NCI-H1105 treated with DMSO at 0.1 percent for 48 hours (cell line): ENCODE data around the gene CUEDC1.

Experiments used
- DNase-seq: peaks from one replicate; lab custom pipeline; 2025; lab: John Stamatoyannopoulos, UW

Gene CUEDC1

GRCh38 chr17:57955183-57955931, at the start of gene CUEDC1:
Gene CUEDC1, minus strand, starts transcription at chr17:57955412. Its CDS starts 69,848 bp downstream, at chr17:57885564.
- peak; percentile 33 for DNase-seq

GRCh38 chr17:58004060-58004459, 48.8 kb upstream of the CUEDC1 start:
- no peak for DNase-seq

- no peak for DNase-seq
Observed at GRCh38 chr17:58002973-58003372, 47.8 kb upstream of the CUEDC1 start.

GRCh38 chr17:58002154-58002948, 47.1 kb upstream of the CUEDC1 start:
- no peak for DNase-seq

GRCh38 chr17:58001461-58002124, 46.4 kb upstream of the CUEDC1 start:
- no peak for DNase-seq

DNA sequence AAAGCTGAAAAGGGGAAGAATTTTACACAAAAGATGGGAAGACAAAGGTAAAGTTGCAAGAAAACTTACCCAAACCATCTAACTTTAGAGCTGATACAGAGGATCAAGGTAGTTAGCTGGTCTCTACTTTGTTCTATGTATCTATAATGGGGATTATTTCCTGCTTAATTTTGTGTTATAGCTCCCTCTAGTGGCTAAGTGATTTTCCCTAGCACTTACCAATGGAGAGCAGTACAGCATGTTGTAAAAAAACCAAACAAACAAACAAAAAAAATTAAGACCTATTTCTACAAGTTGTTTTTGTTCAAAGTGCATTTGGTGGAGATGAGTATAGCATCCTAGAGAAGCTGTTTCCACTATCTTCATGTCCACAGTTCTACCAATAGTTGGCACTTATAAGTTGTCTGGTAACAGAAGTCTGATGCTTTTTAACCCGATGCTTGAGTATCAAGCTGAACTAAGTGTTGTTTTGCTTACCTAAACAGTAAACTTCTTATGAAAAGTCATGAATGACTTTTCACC, 44.3 kb upstream of the CUEDC1 start:
- DNase-seq, result peak; percentile 67

DNA sequence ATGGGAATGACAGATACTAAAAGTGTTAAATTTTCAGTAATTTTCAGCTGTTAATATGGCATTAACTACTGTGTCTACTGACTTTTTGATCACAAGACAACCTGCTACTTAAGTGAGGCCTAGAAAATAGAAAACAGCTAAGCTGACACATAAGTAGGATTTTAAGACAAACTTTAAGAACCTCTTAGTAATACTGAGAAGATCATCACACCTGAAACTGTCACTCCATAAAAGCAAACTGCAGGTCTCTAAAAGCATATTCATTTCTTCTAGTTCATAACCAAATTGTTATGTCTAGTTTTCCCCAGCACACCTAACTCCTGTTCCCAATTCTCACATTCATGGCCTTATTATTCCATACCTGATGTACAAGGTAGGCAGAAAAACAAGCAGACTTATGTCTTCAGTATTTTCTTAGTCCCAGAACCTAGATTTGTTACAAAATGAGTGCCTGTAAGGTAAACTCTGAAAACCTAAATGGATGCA, 43.8 kb upstream of the CUEDC1 start:
- no peak for DNase-seq

DNA sequence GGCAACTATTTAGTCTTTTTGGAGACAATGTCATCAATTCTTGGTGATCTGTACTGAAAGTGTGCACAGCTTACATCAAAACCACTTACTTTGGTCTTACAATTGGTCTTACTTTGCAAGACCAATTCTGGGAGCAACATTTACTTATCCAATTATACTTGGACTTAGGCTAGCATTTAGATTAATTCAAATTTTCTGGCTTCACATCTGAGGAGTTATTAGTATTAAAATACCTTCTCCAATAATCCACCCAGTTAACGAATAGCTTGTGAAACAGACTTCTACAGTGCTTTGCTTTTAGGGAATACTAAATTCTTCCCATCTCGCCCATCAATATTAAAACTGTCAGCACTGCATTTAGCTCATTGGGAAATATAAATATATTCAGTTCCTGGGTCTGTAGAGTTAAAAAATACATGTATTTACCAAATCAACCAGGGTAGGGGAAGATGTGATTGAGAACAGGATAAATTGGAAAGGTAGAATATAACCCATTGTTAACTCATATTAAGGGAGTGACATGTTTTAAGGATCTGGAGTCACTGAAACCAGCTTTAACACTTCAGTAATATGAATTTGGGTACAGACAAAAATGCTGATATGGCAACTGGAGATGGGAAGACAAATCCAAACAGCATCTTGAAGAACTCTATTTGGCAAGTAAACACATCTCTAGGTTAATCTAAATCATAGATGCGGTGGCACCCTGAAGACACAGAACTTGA, 42.0 kb upstream of the CUEDC1 start:
- DNase-seq, result no peak

DNA sequence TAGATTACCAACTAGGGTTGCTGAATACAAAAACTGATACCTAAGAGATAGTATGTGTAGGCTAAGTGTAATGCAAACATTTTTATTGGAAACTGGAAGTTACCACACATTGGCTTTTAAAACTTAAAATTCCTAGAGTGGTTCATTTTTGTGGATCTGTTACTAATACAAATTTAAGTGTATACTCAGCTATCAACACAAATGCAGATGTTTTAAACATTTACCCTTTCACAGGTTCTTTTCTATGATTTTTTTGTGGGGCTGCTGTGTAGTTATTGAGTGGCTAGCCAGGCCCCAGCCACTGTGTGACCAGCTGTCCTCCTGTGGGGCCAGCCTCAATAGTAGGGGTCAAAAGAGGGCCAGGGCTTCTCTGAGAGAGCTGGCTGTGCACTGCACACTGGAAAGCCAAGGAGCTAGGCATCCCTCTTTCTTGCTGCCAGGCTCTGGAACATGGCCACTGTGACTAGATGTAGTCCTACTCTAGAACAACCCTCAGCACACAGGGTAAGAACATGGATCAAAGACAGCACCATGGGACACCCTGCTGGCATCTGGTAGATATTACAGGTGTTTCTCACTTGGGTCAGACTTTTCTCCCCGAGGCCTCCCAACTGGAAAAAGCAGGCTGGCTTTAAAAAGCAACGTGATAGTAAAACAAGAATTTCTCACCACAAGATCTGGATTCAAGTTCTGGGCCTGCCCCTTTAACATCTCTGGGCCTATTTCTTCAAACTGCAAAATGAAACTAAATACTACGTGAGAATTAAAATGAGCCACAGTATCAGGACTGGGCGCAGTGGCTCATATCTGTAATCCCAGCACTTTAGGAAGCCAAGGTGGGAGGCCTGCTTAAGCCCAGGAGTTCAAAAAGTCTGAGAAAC, 40.1 kb upstream of the CUEDC1 start:
- peak; percentile 70 for DNase-seq

GRCh38 chr17:57994436-57994835, 39.2 kb upstream of the CUEDC1 start:
- DNase-seq, result no peak

GRCh38 chr17:57993471-57994365, 38.5 kb upstream of the CUEDC1 start:
- no peak for DNase-seq

DNA sequence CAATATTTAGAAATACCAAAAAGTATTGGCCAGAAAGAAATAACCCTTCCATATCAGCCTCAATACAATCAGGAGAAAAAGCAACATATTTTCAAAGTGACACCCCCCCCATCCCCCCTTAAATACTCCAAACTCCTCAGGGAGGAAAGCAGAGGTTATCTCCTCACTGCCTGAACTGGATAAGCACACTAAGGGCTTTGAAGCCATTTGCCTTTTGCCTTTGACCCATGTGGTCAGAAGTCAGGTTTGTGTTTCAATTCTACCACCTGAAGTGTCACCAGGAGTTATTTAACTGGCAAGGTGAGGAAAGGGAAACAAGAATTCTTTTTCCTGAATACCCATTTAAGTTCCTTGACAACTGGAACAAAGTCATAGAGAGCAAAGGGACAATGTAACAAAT, 36.3 kb upstream of the CUEDC1 start:
- no peak for DNase-seq

DNA sequence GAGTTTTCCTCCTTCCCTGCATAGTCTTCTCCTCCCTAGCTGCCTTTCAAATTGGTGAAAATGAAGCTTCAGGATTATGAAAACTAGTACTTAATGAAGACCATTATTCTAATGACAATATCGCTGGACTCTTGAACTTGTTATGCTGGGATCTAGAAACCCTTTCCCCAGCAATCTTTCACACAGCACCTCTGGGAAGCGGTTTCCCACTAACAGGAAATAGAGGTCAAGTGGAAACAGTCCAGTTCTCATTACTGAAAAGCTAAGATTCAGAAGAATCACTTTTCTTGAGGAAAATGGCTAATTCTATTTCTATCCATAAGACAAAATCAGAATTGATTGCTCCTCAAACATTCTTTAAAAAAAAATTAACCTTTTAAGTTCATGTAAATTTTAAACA, 34.8 kb upstream of the CUEDC1 start:
- DNase-seq, result no peak

- DNase-seq, result peak; percentile 60
Observed at GRCh38 chr17:57988301-57989250, 33.4 kb upstream of the CUEDC1 start.

- peak; percentile 60 for DNase-seq
Observed at GRCh38 chr17:57987581-57988300, 32.5 kb upstream of the CUEDC1 start, which contains the start of gene VEZF1. Gene VEZF1, minus strand, starts transcription at chr17:57988254. Its CDS starts 143 bp downstream, at chr17:57988111.

DNA sequence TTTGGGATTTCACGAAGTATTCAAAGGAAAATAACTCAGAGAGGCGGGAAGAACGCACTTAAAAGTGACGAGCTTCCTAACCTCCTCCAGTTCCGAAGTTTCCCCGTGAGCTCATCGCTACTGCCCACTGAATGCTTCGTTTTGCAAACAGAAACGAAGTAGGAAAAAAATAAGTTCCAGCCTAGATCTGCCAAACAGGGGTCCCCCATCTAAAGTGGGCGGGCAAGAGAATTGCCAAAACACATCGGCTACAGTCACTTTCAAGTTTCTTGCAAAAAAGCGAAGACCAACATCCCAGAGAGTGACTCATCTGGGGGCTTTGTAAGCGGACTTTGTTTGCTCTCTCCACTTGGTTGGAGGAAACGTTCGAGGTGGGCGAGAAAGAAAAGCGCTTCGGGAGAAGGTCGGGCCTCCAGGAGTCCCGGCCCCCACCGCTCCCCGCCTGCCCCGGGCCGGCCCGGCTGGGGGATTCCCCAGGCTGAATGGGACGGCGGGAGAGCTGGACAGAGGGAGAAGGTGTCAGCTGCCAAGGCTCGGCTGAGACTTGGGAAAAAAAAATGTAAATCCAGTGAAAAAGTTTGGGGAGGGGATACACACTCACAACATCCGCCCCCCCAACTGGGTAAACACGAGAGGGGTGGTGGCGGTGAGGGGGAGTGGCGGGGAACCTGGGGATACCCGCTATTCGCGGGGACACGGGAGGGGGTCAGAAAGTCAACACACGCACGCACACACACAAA, 31.8 kb upstream of the CUEDC1 start:
- no peak for DNase-seq

GRCh38 chr17:57985675-57985974, 30.4 kb upstream of the CUEDC1 start:
- no peak for DNase-seq
